Right atrium auricular region (tissue), 2 donors: ENCODE results near the gene TRAF3IP1. TPM values are rescaled to one million over a fixed set of nuclear protein-coding genes. Genes with fewer than 3 reads are reported as not detected.

Experiments
- DNase-seq: peaks from one replicate; pipeline ENCODE4 v3.0.0-alpha.2; 2019; ENCODE audit warnings: low spot score
- H3K27ac ChIP-seq, 2 donors: fragments of 200-600 bp; sonication (generic); 1 replicate in 1 of 2; 2 replicates in 1 of 2; pipeline ENCODE4 v1.5.1; 2016 to 2019
- H3K27me3 ChIP-seq, 2 donors: fragments of 200-600 bp; sonication (generic); one replicate each; pipeline versions ENCODE4 v1.5.1 to v1.6.0; 2017 to 2019
- H3K36me3 ChIP-seq: fragments of 200-600 bp; sonication (generic); one replicate; pipeline ENCODE4 v1.5.1; 2016
- H3K4me1 ChIP-seq, 2 donors: fragments of 200-600 bp; sonication (generic); one replicate each; pipeline versions ENCODE4 v1.5.1 to v1.6.0; 2017 to 2019
- H3K4me3 ChIP-seq, 2 donors: fragments of 200-600 bp; sonication (generic); 1 replicate in 1 of 2; 2 replicates in 1 of 2; pipeline ENCODE4 v1.5.1; 2017 to 2019; ENCODE audit warnings: mild to moderate bottlenecking in 1 of 2, moderate library complexity in 1 of 2
- H3K9me3 ChIP-seq, 2 donors: fragments of 200-600 bp; sonication (generic); one replicate each; pipeline ENCODE4 v1.5.1; 2019
- total RNA-seq, 2 donors: library from RNA; depleted of rRNA; stranded (reverse); fragments of >200 nt; gene quantifications; one replicate each; pipeline ENCODE4 v1.1.0, GENCODE V29; 2016
- TF ChIP-seq, protein P1 (sequence below), 2 donors: fragments of 200-600 bp; sonication (generic); IDR thresholded peaks; one replicate each; pipeline ENCODE4 v1.5.1; 2019; ENCODE audit warnings: antibody characterized with exemption in 2 of 2

Gene TRAF3IP1
- total RNA-seq, 2 donors from 2014 or later: 5.0 to 5.8 TPM

DNA sequence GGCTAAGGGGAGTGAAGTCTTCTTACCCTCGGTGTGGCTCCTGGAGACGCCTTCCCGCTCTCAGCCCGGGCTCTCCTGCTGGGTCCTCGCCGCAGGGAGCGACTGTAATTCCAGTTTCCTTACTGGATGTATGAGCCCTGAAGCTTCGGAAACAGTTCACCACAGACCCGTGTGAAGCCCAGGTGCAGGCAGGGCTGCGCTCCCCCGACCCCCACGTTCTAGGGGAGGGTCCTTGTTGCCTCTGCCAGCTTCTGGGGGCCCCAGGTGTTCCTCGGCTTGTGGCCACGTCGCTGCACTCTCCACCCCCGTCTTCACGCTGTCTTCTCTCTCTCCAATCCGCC lies 101.3 kb downstream of the TRAF3IP1 start:
- peaks cover 0 to 32% of the 10 kb centered on the region in 2 donors for H3K4me1 ChIP-seq
- H3K9me3 ChIP-seq: no peaks in the 10 kb centered on the region
- no peak for DNase-seq
- TF ChIP-seq, protein P1, sequence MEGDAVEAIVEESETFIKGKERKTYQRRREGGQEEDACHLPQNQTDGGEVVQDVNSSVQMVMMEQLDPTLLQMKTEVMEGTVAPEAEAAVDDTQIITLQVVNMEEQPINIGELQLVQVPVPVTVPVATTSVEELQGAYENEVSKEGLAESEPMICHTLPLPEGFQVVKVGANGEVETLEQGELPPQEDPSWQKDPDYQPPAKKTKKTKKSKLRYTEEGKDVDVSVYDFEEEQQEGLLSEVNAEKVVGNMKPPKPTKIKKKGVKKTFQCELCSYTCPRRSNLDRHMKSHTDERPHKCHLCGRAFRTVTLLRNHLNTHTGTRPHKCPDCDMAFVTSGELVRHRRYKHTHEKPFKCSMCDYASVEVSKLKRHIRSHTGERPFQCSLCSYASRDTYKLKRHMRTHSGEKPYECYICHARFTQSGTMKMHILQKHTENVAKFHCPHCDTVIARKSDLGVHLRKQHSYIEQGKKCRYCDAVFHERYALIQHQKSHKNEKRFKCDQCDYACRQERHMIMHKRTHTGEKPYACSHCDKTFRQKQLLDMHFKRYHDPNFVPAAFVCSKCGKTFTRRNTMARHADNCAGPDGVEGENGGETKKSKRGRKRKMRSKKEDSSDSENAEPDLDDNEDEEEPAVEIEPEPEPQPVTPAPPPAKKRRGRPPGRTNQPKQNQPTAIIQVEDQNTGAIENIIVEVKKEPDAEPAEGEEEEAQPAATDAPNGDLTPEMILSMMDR (IDR thresholded peaks at IDR 0.05): no peak
- no peak overlapping the region for H3K27ac ChIP-seq
- no peaks in the 10 kb centered on the region for H3K27me3 ChIP-seq
- no peak overlapping the region for H3K4me3 ChIP-seq
- H3K36me3 ChIP-seq: no peaks in the 10 kb centered on the region

DNA sequence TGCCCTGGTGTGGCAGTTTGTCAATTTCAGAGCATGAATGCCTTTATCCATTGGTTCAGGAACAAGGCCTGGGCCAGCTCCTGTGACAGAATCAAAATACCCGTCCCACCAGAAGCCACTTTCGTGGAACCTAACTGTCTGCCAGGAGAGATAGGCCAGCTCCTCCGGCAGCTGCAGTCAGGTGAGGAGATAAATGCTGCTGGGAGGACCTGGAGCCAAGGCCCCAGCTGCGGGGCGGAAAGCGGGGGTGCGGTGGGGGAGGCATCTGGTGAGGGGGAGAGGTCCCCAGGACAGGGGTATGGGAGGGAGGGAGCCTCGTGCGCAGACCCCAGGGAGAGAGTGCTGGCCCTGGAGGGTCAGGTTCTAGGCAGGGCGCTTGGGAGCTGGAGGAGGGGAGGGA lies 102.0 kb downstream of the TRAF3IP1 start:
- H3K36me3 ChIP-seq: no peaks in the 10 kb centered on the region
- no peak overlapping the region for H3K4me3 ChIP-seq
- H3K9me3 ChIP-seq: no peaks in the 10 kb centered on the region
- peaks cover 0 to 33% of the 10 kb centered on the region in 2 donors for H3K4me1 ChIP-seq
- TF ChIP-seq, protein P1 (IDR thresholded peaks at IDR 0.05): no peak
- no peak overlapping the region for H3K27ac ChIP-seq
- no peaks in the 10 kb centered on the region for H3K27me3 ChIP-seq
- DNase-seq: no peak

DNA sequence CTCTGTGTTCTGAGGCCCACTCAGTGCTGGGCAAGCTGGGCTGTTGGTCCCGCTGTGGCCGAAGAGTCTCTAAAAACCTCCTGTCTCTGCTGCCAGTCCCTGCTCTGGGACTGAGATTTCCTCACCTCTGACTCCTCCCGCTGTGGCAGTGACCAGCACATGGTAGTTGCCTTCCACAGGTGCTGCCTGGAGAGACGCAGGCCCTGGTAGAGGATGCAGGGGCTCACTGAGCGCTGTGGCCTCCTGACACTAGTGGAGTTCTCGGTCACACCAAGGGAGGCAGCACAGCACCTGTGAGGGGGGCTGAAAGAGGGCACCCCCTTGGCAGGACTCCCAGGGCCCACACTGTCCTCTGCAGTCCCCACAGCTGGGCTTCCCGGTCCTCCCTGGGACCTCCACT lies 102.6 kb downstream of the TRAF3IP1 start:
- Histone ChIP-seq H3K4me1 (peaks cover 0 to 39% of the 10 kb centered on the region in 2 donors), H3K36me3 (no peaks in the 10 kb centered on the region), H3K27me3 (no peaks in the 10 kb centered on the region), H3K4me3 (no peak overlapping the region), H3K27ac (no peak overlapping the region), H3K9me3 (no peaks in the 10 kb centered on the region)
- TF ChIP-seq, protein P1 (IDR thresholded peaks at IDR 0.05): no peak
- DNase-seq: no peak

DNA sequence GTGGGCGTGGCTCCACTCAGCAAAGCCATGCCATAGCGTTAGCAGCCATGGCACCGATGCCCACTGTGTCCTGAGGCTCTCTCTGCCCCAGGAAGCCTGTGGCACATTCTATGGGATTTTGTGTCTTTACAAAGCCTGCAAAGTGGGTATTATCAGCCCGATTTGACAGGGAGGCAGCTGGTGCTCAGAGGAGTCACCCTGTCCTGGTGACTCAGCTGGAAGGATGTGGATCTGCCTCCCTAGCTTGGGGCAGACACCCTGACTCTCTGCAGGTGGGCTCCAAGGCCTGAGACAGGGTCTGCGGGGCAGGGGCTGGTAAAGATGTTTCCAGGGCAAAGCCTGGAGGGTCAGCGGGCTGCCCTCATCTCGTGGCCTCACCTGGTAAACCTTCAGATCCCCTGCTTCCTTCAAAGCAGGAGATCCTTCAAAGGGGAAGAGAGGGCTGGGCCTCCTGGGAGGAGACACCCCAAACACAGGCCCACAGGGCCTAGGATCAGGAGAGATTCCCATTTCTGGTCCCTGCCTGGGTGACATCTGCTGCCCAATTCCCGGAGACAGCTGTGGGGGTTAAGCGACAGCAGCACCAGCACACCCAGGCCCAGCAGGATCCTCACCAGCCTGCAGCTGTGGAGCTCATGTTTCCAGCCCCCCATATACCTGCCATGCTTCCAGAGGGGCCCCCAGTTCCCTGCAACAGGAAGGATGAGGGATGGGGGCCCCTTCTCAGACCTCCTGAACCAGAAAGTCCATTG lies 103.4 kb downstream of the TRAF3IP1 start:
- no peaks in the 10 kb centered on the region for H3K9me3 ChIP-seq
- H3K4me1 ChIP-seq: peaks cover 0 to 47% of the 10 kb centered on the region in 2 donors
- TF ChIP-seq, protein P1 (IDR thresholded peaks at IDR 0.05): no peak
- no peaks in the 10 kb centered on the region for H3K36me3 ChIP-seq
- no peak overlapping the region for H3K4me3 ChIP-seq
- no peak for DNase-seq
- no peaks in the 10 kb centered on the region for H3K27me3 ChIP-seq
- H3K27ac ChIP-seq: no peak overlapping the region

DNA sequence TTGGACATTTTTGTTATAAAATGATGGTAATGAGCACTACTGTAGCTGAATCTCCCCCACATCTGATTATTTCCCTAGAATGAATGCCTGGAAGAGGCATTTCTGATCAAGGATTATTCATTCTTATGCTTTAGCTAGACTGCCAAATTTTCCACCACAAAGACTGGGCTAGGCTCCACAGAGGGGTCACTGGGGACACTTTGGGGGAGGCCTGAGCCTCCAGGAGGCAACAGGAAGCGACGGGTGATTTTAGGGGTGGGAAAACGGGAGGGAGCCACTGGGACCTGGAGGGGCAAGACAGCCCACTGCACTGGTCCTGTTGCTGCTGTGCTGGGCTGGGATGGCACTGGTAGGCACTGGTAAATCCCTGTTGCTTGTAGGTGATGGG lies 104.0 kb downstream of the TRAF3IP1 start:
- no peaks in the 10 kb centered on the region for H3K36me3 ChIP-seq
- H3K4me3 ChIP-seq: no peak overlapping the region
- no peaks in the 10 kb centered on the region for H3K9me3 ChIP-seq
- peaks cover 0 to 48% of the 10 kb centered on the region in 2 donors for H3K4me1 ChIP-seq
- no peaks in the 10 kb centered on the region for H3K27me3 ChIP-seq
- H3K27ac ChIP-seq: no peak overlapping the region
- TF ChIP-seq, protein P1 (IDR thresholded peaks at IDR 0.05): no peak
- no peak for DNase-seq

DNA sequence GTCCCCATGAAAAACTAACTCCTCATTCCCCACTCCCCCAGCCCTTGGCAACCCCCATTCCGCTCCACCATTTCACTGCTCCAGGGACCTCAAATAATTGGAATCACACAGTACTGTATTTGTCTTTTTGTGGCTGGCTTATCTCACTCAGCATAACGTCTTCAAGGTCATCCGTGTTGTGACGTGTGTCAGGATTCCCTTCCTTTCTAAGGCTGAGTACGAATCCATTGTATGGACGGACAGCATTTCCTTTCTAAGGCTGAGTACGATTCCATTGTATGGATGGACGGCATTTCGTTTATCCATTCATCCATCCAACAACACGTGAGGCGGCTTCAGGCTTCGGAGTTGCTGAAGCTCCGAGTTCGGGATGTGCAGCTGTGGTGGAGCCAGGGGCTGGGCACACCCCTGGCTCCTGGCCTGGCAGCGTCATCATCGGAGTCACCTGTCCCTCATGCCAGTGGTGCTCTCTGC lies 105.2 kb downstream of the TRAF3IP1 start:
- H3K4me3 ChIP-seq: peak overlapping the region in 1 of 2 donors; percentile 81
- H3K27ac ChIP-seq: peak overlapping the region; percentile 87 to 90
- DNase-seq: no peak
- peaks cover 0 to 38% of the 10 kb centered on the region in 2 donors for H3K4me1 ChIP-seq
- no peaks in the 10 kb centered on the region for H3K27me3 ChIP-seq
- TF ChIP-seq, protein P1 (IDR thresholded peaks at IDR 0.05): no peak
- H3K36me3 ChIP-seq: peaks cover 3% of the 10 kb centered on the region
- peaks cover 0 to 2% of the 10 kb centered on the region in 2 donors for H3K9me3 ChIP-seq
